WTC11 (cell line): ENCODE results near the gene NR3C2. TPM values are rescaled to one million over a fixed set of nuclear protein-coding genes. Genes with fewer than 3 reads are reported as not detected.
A peak's percentile ranks its signal among the peaks of the same experiment; 100 is the strongest.

Source experiments
- ATAC-seq: fragments of 200-7000 bp; cut with Tn5 transposase; 2 replicates; pipeline ENCODE4 v1.10.0; 2021; ENCODE audit warnings: mild to moderate bottlenecking, moderate library complexity
- CTCF ChIA-PET: fragments of 300-600 bp; sonication (Branson Sonifier 250); formaldehyde crosslinking; loops from one replicate; lab custom pipeline; 2021; ENCODE audit warnings: antibody characterized with exemption; lab: Charles Lee
- POLR2A ChIA-PET: fragments of 350-600 bp; sonication (Branson Sonifier 250); formaldehyde crosslinking; loops from one replicate; lab custom pipeline; 2021; ENCODE audit warnings: antibody characterized with exemption; lab: Charles Lee
- DNase-seq: peaks from one replicate; pipeline ENCODE4 v3.0.0; 2021; ENCODE audit warnings: low spot score
- H3K27ac Mint-ChIP-seq: 2 replicates; pipeline ENCODE4 v1.8.0; 2021; ENCODE audit warnings: mixed read lengths
- H3K27me3 Mint-ChIP-seq: 2 replicates; pipeline ENCODE4 v1.8.0; 2021; ENCODE audit warnings: low read depth, mild to moderate bottlenecking, moderate library complexity, mixed read lengths
- H3K36me3 Mint-ChIP-seq: 2 replicates; pipeline ENCODE4 v1.8.0; 2021; ENCODE audit warnings: mixed read lengths
- H3K4me1 Mint-ChIP-seq: 2 replicates; pipeline ENCODE4 v1.8.0; 2022; ENCODE audit warnings: mixed read lengths
- H3K4me3 Mint-ChIP-seq: 2 replicates; pipeline ENCODE4 v1.8.0; 2021; ENCODE audit warnings: mild to moderate bottlenecking, moderate library complexity, mixed read lengths
- H3K9me3 Mint-ChIP-seq: 2 replicates; pipeline ENCODE4 v1.8.0; 2021; ENCODE audit warnings: mixed read lengths
- AFF4 ChIP-seq: sonication (generic); formaldehyde crosslinking; IDR thresholded peaks from 2 replicates; pipeline ENCODE4 v1.8.1; 2023; ENCODE audit warnings: mild to moderate bottlenecking, missing genetic modification reagents, borderline replicate concordance
- ARID4B ChIP-seq: sonication (generic); formaldehyde crosslinking; IDR thresholded peaks from 2 replicates; pipeline ENCODE4 v1.8.0; 2023; ENCODE audit warnings: missing genetic modification reagents, mild to moderate bottlenecking, borderline replicate concordance
- ATF6 ChIP-seq: sonication (generic); formaldehyde crosslinking; IDR thresholded peaks from 2 replicates; pipeline ENCODE4 v1.8.1; 2023; ENCODE audit warnings: mild to moderate bottlenecking, missing genetic modification reagents
- E2F5 ChIP-seq: sonication (generic); formaldehyde crosslinking; IDR thresholded peaks from 2 replicates; pipeline ENCODE4 v1.8.1; 2022; ENCODE audit warnings: mild to moderate bottlenecking, moderate library complexity, missing genetic modification reagents
- ESRRA ChIP-seq: sonication (generic); formaldehyde crosslinking; IDR thresholded peaks from 2 replicates; pipeline ENCODE4 v1.8.1; 2022; ENCODE audit warnings: mild to moderate bottlenecking, missing genetic modification reagents, borderline replicate concordance
- FOXP1 ChIP-seq: sonication (generic); formaldehyde crosslinking; IDR thresholded peaks from 2 replicates; pipeline ENCODE4 v1.8.0; 2022; ENCODE audit warnings: missing genetic modification reagents, mild to moderate bottlenecking, moderate library complexity, borderline replicate concordance
- GABPB1 ChIP-seq: sonication (generic); formaldehyde crosslinking; IDR thresholded peaks from 2 replicates; pipeline ENCODE4 v1.8.1; 2023; ENCODE audit warnings: mild to moderate bottlenecking, missing genetic modification reagents
- MYBL2 ChIP-seq: sonication (generic); formaldehyde crosslinking; IDR thresholded peaks from 2 replicates; pipeline ENCODE4 v1.8.1; 2023; ENCODE audit warnings: mild to moderate bottlenecking, moderate library complexity, missing genetic modification reagents
- NFYB ChIP-seq: sonication (generic); formaldehyde crosslinking; conservative IDR thresholded peaks from 2 replicates; pipeline ENCODE4 v1.8.0; 2022; ENCODE audit warnings: low read depth, missing genetic modification reagents
- OVOL2 ChIP-seq: fragments of 250-450 bp; sonication (Bioruptor Pico); IDR thresholded peaks from 2 replicates; pipeline ENCODE4 v1.9.0; 2021; ENCODE audit warnings: mild to moderate bottlenecking, borderline replicate concordance
- PRDM15 ChIP-seq: sonication (generic); formaldehyde crosslinking; IDR thresholded peaks from 2 replicates; pipeline ENCODE4 v1.8.0; 2022; ENCODE audit warnings: missing genetic modification reagents
- RELA ChIP-seq: sonication (generic); formaldehyde crosslinking; IDR thresholded peaks from 2 replicates; pipeline ENCODE4 v1.8.1; 2022; ENCODE audit warnings: missing genetic modification reagents, mild to moderate bottlenecking, borderline replicate concordance
- SMAD4 ChIP-seq: sonication (generic); formaldehyde crosslinking; IDR thresholded peaks from 2 replicates; pipeline ENCODE4 v1.8.0; 2022; ENCODE audit warnings: mild to moderate bottlenecking, missing genetic modification reagents
- ZBTB43 ChIP-seq: sonication (generic); formaldehyde crosslinking; IDR thresholded peaks from 2 replicates; pipeline ENCODE4 v1.8.1; 2023; ENCODE audit warnings: mild to moderate bottlenecking, missing genetic modification reagents
- ZNF416 ChIP-seq: fragments of 250-450 bp; sonication (Bioruptor Pico); IDR thresholded peaks from 2 replicates; pipeline ENCODE4 v1.9.0; 2021; ENCODE audit warnings: mild to moderate bottlenecking, inconsistent platforms
- ZNF423 ChIP-seq: fragments of 250-450 bp; sonication (Bioruptor Pico); IDR thresholded peaks from 2 replicates; pipeline ENCODE4 v2.1.2; 2022; ENCODE audit warnings: mild to moderate bottlenecking, moderate library complexity
- ZNF671 ChIP-seq: fragments of 250-450 bp; sonication (Bioruptor Pico); IDR thresholded peaks from 2 replicates; pipeline ENCODE4 v1.8.0; 2021; ENCODE audit warnings: mild to moderate bottlenecking
- total RNA-seq: library from RNA; stranded (reverse); gene quantifications from 3 replicates; pipeline ENCODE4 v1.2.3, GENCODE V29; 2021

NR3C2 gene
- total RNA-seq, 1 experiment from 2014 or later, result 2.8 TPM

GRCh38 chr4:148366251-148366650 is 76.0 kb downstream of the NR3C2 start:
- DNase-seq (no peak), ATAC-seq (no peak)
- Mint-ChIP-seq H3K27ac (no peak overlapping the region), H3K4me1 (no peaks in the 10 kb centered on the region)
- POLR2A ChIA-PET, result interaction anchor here (0.5 kb wide), 1 partner anchor 9 kb away, joined by 4 read pairs; no protein-coding TSS in a partner anchor
- no peak for TF ChIP-seq E2F5 (CRISPR knock-in tag)
- TF ChIP-seq ZNF423 (CRISPR knock-in tag), result no peak
- TF ChIP-seq, all 79 proteins: peak for 0
- CTCF ChIA-PET, result no interaction called here
- Mint-ChIP-seq H3K9me3 (0 out of 2 replicates have a peak, but pooled peaks cover 4% of the 10 kb centered on the region), H3K4me3 (no peak overlapping the region), H3K27me3 (no peaks in the 10 kb centered on the region), H3K36me3 (no peaks in the 10 kb centered on the region)

- Mint-ChIP-seq H3K9me3 (0 out of 2 replicates have a peak, but pooled peaks cover 4% of the 10 kb centered on the region), H3K27ac (no peak overlapping the region), H3K4me3 (no peak overlapping the region), H3K4me1 (peaks cover 5% of the 10 kb centered on the region), H3K27me3 (no peaks in the 10 kb centered on the region)
- POLR2A ChIA-PET, result no interaction called here
- CTCF ChIA-PET, result no interaction called here
- DNase-seq (no peak), ATAC-seq (no peak)
- TF ChIP-seq PRDM15, result no peak
- TF ChIP-seq NFYB, result no peak
- no peak for TF ChIP-seq RELA (CRISPR knock-in tag)
- TF ChIP-seq ATF6 (CRISPR knock-in tag), result no peak
- no peak for TF ChIP-seq ESRRA (CRISPR knock-in tag)
- TF ChIP-seq FOXP1, result no peak
- no peak for TF ChIP-seq AFF4 (CRISPR knock-in tag)
- no peak for TF ChIP-seq MYBL2 (CRISPR knock-in tag)
- TF ChIP-seq, all 79 proteins: peak for 0
- H3K36me3 Mint-ChIP-seq, result no peaks in the 10 kb centered on the region
Measured at GRCh38 chr4:148364525-148364924, 77.7 kb downstream of the NR3C2 start.

GRCh38 chr4:148359769-148360168 is 82.4 kb downstream of the NR3C2 start:
- ChIA-PET POLR2A (no interaction called here), CTCF (no interaction called here)
- Mint-ChIP-seq H3K27me3 (no peaks in the 10 kb centered on the region), H3K9me3 (0 out of 2 replicates have a peak, but pooled peaks cover 4% of the 10 kb centered on the region), H3K27ac (no peak overlapping the region), H3K4me1 (peaks cover 6% of the 10 kb centered on the region), H3K4me3 (no peak overlapping the region), H3K36me3 (no peaks in the 10 kb centered on the region)
- DNase-seq (no peak), ATAC-seq (peak; percentile 74)
- TF ChIP-seq ZNF416 (CRISPR knock-in tag) (no peak), OVOL2 (no peak), ZNF671 (no peak), ZBTB43 (CRISPR knock-in tag) (no peak), GABPB1 (CRISPR knock-in tag) (no peak), SMAD4 (no peak), ARID4B (no peak)
